Measurements from ENCODE around the gene NUP85. TPM values are rescaled to one million over a fixed set of nuclear protein-coding genes. Genes with fewer than 3 reads are reported as not detected.
A peak's percentile ranks its signal among the peaks of the same experiment; 100 is the strongest.

Gene NUP85
- total RNA-seq, 1 experiment from 2014 or later: 164 TPM

GRCh38 chr17:75178453-75178852, 27.0 kb upstream of the NUP85 start (continued):
- TF ChIP-seq, protein P1, sequence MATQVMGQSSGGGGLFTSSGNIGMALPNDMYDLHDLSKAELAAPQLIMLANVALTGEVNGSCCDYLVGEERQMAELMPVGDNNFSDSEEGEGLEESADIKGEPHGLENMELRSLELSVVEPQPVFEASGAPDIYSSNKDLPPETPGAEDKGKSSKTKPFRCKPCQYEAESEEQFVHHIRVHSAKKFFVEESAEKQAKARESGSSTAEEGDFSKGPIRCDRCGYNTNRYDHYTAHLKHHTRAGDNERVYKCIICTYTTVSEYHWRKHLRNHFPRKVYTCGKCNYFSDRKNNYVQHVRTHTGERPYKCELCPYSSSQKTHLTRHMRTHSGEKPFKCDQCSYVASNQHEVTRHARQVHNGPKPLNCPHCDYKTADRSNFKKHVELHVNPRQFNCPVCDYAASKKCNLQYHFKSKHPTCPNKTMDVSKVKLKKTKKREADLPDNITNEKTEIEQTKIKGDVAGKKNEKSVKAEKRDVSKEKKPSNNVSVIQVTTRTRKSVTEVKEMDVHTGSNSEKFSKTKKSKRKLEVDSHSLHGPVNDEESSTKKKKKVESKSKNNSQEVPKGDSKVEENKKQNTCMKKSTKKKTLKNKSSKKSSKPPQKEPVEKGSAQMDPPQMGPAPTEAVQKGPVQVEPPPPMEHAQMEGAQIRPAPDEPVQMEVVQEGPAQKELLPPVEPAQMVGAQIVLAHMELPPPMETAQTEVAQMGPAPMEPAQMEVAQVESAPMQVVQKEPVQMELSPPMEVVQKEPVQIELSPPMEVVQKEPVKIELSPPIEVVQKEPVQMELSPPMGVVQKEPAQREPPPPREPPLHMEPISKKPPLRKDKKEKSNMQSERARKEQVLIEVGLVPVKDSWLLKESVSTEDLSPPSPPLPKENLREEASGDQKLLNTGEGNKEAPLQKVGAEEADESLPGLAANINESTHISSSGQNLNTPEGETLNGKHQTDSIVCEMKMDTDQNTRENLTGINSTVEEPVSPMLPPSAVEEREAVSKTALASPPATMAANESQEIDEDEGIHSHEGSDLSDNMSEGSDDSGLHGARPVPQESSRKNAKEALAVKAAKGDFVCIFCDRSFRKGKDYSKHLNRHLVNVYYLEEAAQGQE (IDR thresholded peaks at IDR 0.05; ENCODE audit: low read depth): no peak
- TF ChIP-seq EZH2phosphoT487 (IDR thresholded peaks at IDR 0.05; ENCODE audit: borderline replicate concordance): no peak
- TF ChIP-seq TCF7L2 (IDR thresholded peaks at IDR 0.05; ENCODE audit: borderline replicate concordance, extremely low read depth, insufficient read depth, insufficient read length): no peak
- no peak for TF ChIP-seq SP1 (IDR thresholded peaks at IDR 0.05; ENCODE audit: low read depth)
- TF ChIP-seq CEBPB (IDR thresholded peaks at IDR 0.05; ENCODE audit: low read depth): no peak
- TF ChIP-seq ZBTB33 (IDR thresholded peaks at IDR 0.05; ENCODE audit: extremely low read depth, insufficient replicate concordance, low read length): no peak
- TF ChIP-seq EZH2 (IDR thresholded peaks at IDR 0.05): no peak
- no peak for TF ChIP-seq CBX3 (IDR thresholded peaks at IDR 0.05; ENCODE audit: low read depth)

DNA sequence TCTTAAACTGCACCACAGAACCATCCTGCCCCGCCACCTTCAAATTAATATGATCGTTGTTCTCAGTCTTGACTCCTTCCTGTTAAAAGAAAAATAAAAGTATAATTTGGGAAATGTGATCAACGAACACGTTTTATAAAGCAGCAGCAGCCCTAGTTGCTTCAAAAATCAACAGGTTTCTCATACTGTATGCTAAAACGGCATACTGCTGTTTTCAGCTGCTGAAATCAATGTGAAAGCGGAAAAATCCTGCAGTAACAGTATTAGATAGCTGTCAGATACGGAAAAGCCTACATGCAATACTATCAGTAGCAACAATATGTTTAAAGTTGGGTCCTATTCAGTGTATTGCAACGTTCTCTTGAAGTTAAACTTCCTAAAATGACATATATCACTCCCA, 24.4 kb upstream of the NUP85 start:
- ChIA-PET RAD21 (ENCODE audit: low non-redundant PET in 1 of 2, low total read pairs in 2 of 2, uncharacterized antibody in 2 of 2, unreplicated experiment in 2 of 2) (no interaction called here), POLR2A (interaction anchor here (0.7 kb wide), 1 partner anchor 308 kb away, joined by 3 read pairs; the partner anchor contains the start of gene FDXR), CTCF (interaction anchor here (1.2 to 2.4 kb wide), 2 partner anchors 9 to 21 kb away, joined by 3 to 9 read pairs; no protein-coding TSS in a partner anchor)
- Histone ChIP-seq H3K4me2 (ENCODE audit: low read length) (peak overlapping the region; percentile 82), H2AFZ (ENCODE audit: low read depth, low read length, poor library complexity, severe bottlenecking) (no peak overlapping the region), H3K4me1 (ENCODE audit: control insufficient read depth in 1 of 2, insufficient read depth in 2 of 2, low read length in 2 of 2) (peaks cover 20 to 33% of the 10 kb centered on the region in 2 experiments), H3K79me2 (ENCODE audit: insufficient read depth, low read length) (peaks cover 66% of the 10 kb centered on the region), H3K9ac (ENCODE audit: low read length) (peak overlapping the region; percentile 98), H3K36me3 (ENCODE audit: control insufficient read depth in 1 of 2, insufficient read depth in 2 of 2, low read length in 2 of 2) (peaks cover 21 to 34% of the 10 kb centered on the region in 2 experiments), H3K9me3 (ENCODE audit: control insufficient read depth in 1 of 2, insufficient read depth in 1 of 2, low read depth in 1 of 2, low read length in 2 of 2) (no peaks in the 10 kb centered on the region), H4K20me1 (ENCODE audit: insufficient read depth) (peaks cover 27% of the 10 kb centered on the region; the same call in 1 of the 2 replicates), H3K27me3 (ENCODE audit: insufficient read depth, low read length) (no peaks in the 10 kb centered on the region), H3K4me3 (replicated peaks in 1 of 2; ENCODE audit: low read depth in 1 of 2, low read length in 2 of 2) (peak overlapping the region; percentile 76 to 89), H3K27ac (ENCODE audit: low read depth, low read length) (no peak overlapping the region; the same call in 1 of the 2 replicates), H3K9me2 (ENCODE audit: insufficient read depth) (no peaks in the 10 kb centered on the region)
- no peak for DNase-seq (ENCODE audit: low read depth, low spot score)
- intact Hi-C loops (cut with micrococcal nuclease): no loop called here
- ATAC-seq: no peak
- TSS peak; percentile 57 for BruUV-seq (replicated peaks)
- TF ChIP-seq SP1 (IDR thresholded peaks at IDR 0.05; ENCODE audit: low read depth) (no peak), JUND (IDR thresholded peaks at IDR 0.05) (no peak), CBX3 (IDR thresholded peaks at IDR 0.05; ENCODE audit: low read depth) (no peak), EZH2phosphoT487 (IDR thresholded peaks at IDR 0.05; ENCODE audit: borderline replicate concordance) (no peak), ZFX (IDR thresholded peaks at IDR 0.05) (no peak), MAX (IDR thresholded peaks at IDR 0.05) (no peak), POLR2AphosphoS5 (IDR thresholded peaks at IDR 0.05; ENCODE audit: low read depth, low read length) (no peak), FOSL1 (IDR thresholded peaks at IDR 0.05; ENCODE audit: low read depth) (no peak), TCF7L2 (IDR thresholded peaks at IDR 0.05; ENCODE audit: borderline replicate concordance, extremely low read depth, insufficient read depth, insufficient read length) (no peak)
